RWPE2 (cell line): ENCODE results near the gene DUSP23.

Experiments used
- ATAC-seq: fragments of 200-7000 bp; cut with Tn5 transposase; 3 replicates; pipeline ENCODE4 v1.9.1; 2021; ENCODE audit warnings: low read depth
- DNase-seq: peaks from one replicate; pipeline ENCODE4 v3.0.0-alpha.2; 2020; ENCODE audit warnings: low spot score
- H3K27ac ChIP-seq: fragments of 450-650 bp; 2 replicates; pipeline ENCODE4 v1.5.1; 2017; ENCODE audit warnings: mild to moderate bottlenecking; ENCODE audit not compliant: poor library complexity, severe bottlenecking
- H3K27me3 ChIP-seq: fragments of 250-450 bp; sonication (Bioruptor Pico); 2 replicates; pipeline ENCODE4 v1.5.1; 2021; ENCODE audit warnings: mild to moderate bottlenecking, moderate library complexity; ENCODE audit not compliant: insufficient read depth, poor library complexity, severe bottlenecking
- H3K36me3 ChIP-seq: fragments of 250-450 bp; sonication (Bioruptor Pico); 2 replicates; pipeline ENCODE4 v1.5.1; 2020; ENCODE audit warnings: low read depth, mild to moderate bottlenecking, moderate library complexity
- H3K4me1 ChIP-seq: fragments of 250-450 bp; sonication (Bioruptor Pico); 2 replicates; pipeline ENCODE4 v1.5.1; 2021; ENCODE audit warnings: mild to moderate bottlenecking, moderate library complexity; ENCODE audit not compliant: insufficient read depth, poor library complexity, severe bottlenecking
- H3K4me3 ChIP-seq: fragments of 250-450 bp; sonication (Bioruptor Pico); 2 replicates; pipeline ENCODE4 v1.5.1; 2021; ENCODE audit warnings: mild to moderate bottlenecking, moderate library complexity; ENCODE audit not compliant: severe bottlenecking
- H3K9me3 ChIP-seq: fragments of 250-450 bp; sonication (Bioruptor Pico); 2 replicates; pipeline ENCODE4 v1.5.1; 2021; ENCODE audit warnings: mild to moderate bottlenecking, moderate library complexity; ENCODE audit not compliant: severe bottlenecking
- TF ChIP-seq, protein P1 (sequence below): fragments of 450-650 bp; IDR thresholded peaks from one replicate; pipeline ENCODE4 v1.5.1; 2017; ENCODE audit warnings: mild to moderate bottlenecking, moderate library complexity; ENCODE audit not compliant: poor library complexity, severe bottlenecking

DUSP23 gene

DNA sequence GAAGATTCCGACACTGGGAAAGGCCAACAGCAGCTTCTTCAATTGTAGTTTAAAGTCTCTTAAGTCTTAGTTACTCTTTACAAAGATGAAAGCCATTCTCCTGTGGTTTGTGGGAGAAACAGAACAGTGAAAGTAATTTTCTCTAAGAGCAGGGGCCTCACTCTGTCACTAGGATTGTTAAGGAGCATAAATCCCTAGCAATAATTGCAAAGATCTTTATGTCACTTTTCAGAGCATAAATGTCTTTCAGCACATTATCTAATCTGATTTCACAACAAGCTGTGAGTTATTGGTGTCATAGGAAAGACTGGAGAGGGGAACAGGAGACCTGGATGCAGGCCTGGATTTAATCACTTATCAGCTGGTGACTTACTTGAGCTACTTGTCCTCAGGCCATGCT is 32.4 kb upstream of the DUSP23 start:
- Histone ChIP-seq H3K36me3 (no peaks in the 10 kb centered on the region), H3K4me3 (no peak overlapping the region), H3K9me3 (no peaks in the 10 kb centered on the region), H3K4me1 (peaks cover 5% of the 10 kb centered on the region), H3K27me3 (no peaks in the 10 kb centered on the region), H3K27ac (no peak overlapping the region)
- TF ChIP-seq, protein P1, sequence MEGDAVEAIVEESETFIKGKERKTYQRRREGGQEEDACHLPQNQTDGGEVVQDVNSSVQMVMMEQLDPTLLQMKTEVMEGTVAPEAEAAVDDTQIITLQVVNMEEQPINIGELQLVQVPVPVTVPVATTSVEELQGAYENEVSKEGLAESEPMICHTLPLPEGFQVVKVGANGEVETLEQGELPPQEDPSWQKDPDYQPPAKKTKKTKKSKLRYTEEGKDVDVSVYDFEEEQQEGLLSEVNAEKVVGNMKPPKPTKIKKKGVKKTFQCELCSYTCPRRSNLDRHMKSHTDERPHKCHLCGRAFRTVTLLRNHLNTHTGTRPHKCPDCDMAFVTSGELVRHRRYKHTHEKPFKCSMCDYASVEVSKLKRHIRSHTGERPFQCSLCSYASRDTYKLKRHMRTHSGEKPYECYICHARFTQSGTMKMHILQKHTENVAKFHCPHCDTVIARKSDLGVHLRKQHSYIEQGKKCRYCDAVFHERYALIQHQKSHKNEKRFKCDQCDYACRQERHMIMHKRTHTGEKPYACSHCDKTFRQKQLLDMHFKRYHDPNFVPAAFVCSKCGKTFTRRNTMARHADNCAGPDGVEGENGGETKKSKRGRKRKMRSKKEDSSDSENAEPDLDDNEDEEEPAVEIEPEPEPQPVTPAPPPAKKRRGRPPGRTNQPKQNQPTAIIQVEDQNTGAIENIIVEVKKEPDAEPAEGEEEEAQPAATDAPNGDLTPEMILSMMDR, result no peak
- ATAC-seq (no peak), DNase-seq (no peak)

DNA sequence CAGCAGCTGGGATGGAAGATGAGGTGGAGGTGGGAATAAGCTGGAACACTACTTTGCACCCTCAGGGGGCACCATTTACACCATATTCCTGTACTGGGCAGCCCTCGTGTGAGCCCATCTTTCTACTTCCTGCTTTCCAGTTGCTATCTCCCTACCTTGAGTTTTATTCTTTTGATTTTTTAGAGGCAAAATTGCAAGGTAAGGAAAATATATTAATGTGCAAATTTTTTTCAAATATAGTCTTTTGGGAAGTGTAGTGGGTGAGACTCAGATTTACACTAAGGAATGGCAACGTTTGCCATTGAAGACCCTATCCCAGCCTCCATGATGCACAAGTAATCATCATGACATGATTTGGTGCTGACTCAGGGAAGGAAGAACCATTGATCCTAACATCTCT is 31.1 kb upstream of the DUSP23 start:
- Histone ChIP-seq H3K9me3 (no peaks in the 10 kb centered on the region), H3K4me1 (peaks cover 5% of the 10 kb centered on the region), H3K36me3 (no peaks in the 10 kb centered on the region), H3K4me3 (no peak overlapping the region), H3K27me3 (no peaks in the 10 kb centered on the region), H3K27ac (no peak overlapping the region)
- no peak for ATAC-seq
- no peak for DNase-seq
- TF ChIP-seq, protein P1, result no peak

DNA sequence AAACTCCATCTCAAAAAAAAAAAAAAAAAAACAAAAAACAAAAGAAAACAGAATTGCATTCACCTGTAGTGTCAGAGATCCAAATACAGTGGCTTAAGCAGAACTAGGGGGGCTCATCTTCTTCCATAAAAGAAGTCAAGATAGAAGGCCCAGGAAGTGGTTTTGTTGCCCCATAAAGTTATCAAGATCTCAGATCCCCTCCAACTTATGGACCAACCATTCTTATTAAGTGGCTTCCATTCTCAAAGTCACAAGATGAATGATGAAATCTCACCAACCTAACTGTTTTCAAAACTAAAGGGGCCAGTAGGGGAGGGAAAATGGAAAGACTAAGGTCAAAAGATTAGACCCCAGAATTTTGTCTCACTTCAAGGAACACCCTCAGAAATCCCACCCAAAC is 30.1 kb upstream of the DUSP23 start:
- no peak overlapping the region for H3K27ac ChIP-seq
- peaks cover 5% of the 10 kb centered on the region for H3K4me1 ChIP-seq
- H3K9me3 ChIP-seq, result no peaks in the 10 kb centered on the region
- H3K27me3 ChIP-seq, result no peaks in the 10 kb centered on the region
- TF ChIP-seq, protein P1, result no peak
- ATAC-seq, result no peak
- no peak overlapping the region for H3K4me3 ChIP-seq
- no peak for DNase-seq
- no peaks in the 10 kb centered on the region for H3K36me3 ChIP-seq

DNA sequence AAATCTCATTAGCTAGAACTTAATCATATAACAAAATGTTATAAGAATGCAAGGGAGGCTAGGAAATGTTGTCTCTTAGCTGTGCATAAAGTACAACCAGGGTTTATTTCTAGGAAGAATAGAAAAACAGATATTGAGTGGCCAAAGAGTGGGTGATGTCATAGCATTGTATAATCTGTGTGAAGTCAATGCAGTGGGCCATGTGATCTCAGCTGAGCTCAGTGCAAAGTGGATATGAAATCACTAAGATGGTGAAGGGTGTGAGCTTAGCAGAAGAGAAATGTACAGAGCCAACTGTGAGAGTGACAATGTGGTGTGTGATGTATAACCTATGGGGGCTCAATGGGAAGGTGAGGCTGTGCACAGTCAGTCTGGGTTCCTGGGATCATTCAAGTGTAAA is 29.7 kb upstream of the DUSP23 start:
- Histone ChIP-seq H3K4me3 (no peak overlapping the region), H3K36me3 (no peaks in the 10 kb centered on the region), H3K27me3 (no peaks in the 10 kb centered on the region), H3K4me1 (peaks cover 5% of the 10 kb centered on the region), H3K9me3 (no peaks in the 10 kb centered on the region), H3K27ac (no peak overlapping the region)
- TF ChIP-seq, protein P1, result no peak
- ATAC-seq (no peak), DNase-seq (no peak)

DNA sequence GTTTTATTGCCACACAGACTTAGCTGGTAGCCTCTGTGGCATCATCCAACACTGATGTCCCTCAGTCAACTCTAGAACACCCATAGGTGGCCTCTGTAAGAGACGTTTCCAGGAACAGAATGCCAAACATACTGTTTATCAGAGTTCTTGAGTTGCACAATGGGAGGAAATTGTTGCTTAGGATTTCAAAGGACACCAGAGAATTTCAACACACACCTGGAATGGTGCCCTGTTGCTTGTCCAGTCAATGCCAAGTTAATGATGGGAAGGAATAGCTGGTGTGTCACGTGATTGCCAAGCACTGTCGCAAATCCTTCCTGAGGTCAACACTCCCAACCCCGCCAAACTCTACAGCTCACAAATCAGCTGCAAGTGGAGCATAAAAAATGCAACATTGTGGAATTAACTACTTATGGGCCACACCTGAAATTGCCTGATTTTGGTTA is 28.6 kb upstream of the DUSP23 start:
- Histone ChIP-seq H3K9me3 (no peaks in the 10 kb centered on the region), H3K27me3 (no peaks in the 10 kb centered on the region), H3K4me3 (no peak overlapping the region), H3K36me3 (no peaks in the 10 kb centered on the region), H3K27ac (peak overlapping the region; percentile 41), H3K4me1 (peaks cover 5% of the 10 kb centered on the region)
- ATAC-seq (peak; percentile 74), DNase-seq (peak; percentile 77)
- TF ChIP-seq, protein P1, result no peak
